Measurements from ENCODE around the gene KIF16B. TPM values are rescaled to one million over a fixed set of nuclear protein-coding genes. Genes with fewer than 3 reads are reported as not detected.
A peak's percentile ranks its signal among the peaks of the same experiment; 100 is the strongest.

The KIF16B gene
- total RNA-seq, 4 donors from 2014 or later, result 19.9 to 40.2 (median 20.5) TPM

DNA sequence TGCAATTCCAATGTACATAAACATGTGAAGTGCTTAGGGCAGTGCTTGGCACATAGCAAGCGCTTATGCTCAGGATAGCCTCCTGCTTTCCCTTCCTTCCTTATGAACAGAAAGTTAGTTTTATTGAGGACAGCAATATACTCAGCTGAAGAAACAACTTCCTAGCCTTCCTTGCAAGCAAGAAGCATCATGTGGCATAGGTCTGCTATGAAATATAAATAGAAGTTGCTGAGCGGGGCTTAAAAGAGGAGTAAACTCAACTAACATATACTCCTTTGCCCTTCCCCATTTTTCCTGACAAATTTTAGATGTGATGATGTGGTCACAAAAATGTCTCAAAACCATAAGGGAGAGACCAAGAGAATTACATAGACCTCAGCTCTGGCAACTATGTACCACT is 98.9 kb downstream of the KIF16B start:
- no peak for DNase-seq (ENCODE audit: low spot score in 2 of 2)
- peaks cover 0 to 26% (median 2%) of the 10 kb centered on the region in 4 donors for H3K4me1 ChIP-seq
- peaks cover 0 to 8% (median 0%) of the 10 kb centered on the region in 3 donors for H3K36me3 ChIP-seq
- H3K27ac ChIP-seq, result peak overlapping the region in 3 of 4 donors; percentile 4 to 77 (median 61)
- TF ChIP-seq, protein P1, sequence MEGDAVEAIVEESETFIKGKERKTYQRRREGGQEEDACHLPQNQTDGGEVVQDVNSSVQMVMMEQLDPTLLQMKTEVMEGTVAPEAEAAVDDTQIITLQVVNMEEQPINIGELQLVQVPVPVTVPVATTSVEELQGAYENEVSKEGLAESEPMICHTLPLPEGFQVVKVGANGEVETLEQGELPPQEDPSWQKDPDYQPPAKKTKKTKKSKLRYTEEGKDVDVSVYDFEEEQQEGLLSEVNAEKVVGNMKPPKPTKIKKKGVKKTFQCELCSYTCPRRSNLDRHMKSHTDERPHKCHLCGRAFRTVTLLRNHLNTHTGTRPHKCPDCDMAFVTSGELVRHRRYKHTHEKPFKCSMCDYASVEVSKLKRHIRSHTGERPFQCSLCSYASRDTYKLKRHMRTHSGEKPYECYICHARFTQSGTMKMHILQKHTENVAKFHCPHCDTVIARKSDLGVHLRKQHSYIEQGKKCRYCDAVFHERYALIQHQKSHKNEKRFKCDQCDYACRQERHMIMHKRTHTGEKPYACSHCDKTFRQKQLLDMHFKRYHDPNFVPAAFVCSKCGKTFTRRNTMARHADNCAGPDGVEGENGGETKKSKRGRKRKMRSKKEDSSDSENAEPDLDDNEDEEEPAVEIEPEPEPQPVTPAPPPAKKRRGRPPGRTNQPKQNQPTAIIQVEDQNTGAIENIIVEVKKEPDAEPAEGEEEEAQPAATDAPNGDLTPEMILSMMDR (IDR thresholded peaks at IDR 0.05), result no peak
- TF ChIP-seq EP300 (IDR thresholded peaks at IDR 0.05) (peak in 1 of 2 donors; percentile 64), POLR2A (IDR thresholded peaks at IDR 0.05) (no peak)
- H3K27me3 ChIP-seq, result no peaks in the 10 kb centered on the region
- WGBS, 2 donors, result 84 to 87% methylated on average over 2 of the region's 2 CpGs
- no peak overlapping the region for H3K4me3 ChIP-seq
- H3K9me3 ChIP-seq, result no peaks in the 10 kb centered on the region

DNA sequence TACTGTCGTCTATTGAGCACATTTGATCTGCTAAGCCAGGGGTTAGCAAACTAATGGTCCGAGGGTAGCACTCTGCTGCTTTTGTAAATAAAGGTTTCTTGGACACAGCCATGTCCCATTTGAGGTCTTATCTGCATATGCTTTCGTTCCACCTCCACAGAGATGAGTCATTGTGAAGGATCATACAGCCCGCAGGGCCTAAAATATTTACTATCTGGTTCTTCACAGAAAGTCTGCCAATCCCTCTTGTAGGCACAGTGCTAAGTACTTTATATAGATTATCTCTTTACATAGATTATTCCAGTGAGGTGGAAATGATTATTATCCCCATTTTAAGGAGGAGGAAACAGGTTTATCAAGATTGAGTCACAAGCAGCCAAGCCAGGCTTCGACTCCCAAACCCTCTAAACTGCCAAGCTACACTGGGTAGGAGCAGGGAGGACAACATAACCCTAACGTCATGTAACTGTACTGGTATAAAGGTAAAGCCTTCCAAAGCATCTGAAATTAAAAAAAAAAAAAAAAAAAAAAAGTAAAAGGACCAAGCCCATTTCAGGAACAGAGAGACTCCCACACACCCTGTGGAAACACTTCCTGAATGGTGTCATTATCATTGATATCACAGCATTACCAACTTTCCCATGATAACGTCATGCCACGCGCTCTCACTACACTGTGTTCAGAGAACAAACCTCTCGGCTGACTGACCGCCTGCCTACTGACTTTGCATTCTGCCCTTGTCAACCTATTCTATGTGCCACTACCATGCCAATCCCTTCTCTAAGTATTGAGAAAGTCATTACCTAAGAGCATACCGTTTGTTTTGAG is 101.0 kb downstream of the KIF16B start:
- Histone ChIP-seq H3K36me3 (no peaks in the 10 kb centered on the region), H3K4me3 (no peak overlapping the region), H3K9me3 (no peaks in the 10 kb centered on the region), H3K4me1 (peaks cover 0 to 26% (median 2%) of the 10 kb centered on the region in 4 donors), H3K27ac (no peak overlapping the region), H3K27me3 (no peaks in the 10 kb centered on the region)
- no peak for TF ChIP-seq EP300 (IDR thresholded peaks at IDR 0.05)
- TF ChIP-seq, protein P1 (IDR thresholded peaks at IDR 0.05), result no peak
- no peak for TF ChIP-seq POLR2A (IDR thresholded peaks at IDR 0.05)
- 89 to 92% methylated on average over 12 of the region's 12 CpGs for WGBS, 2 donors
- DNase-seq (ENCODE audit: low spot score in 2 of 2), result no peak

- H3K4me3 ChIP-seq, result no peak overlapping the region
- no peaks in the 10 kb centered on the region for H3K27me3 ChIP-seq
- 94 to 96% methylated on average over 5 of the region's 5 CpGs for whole genome bisulfite sequencing, 2 donors
- H3K36me3 ChIP-seq, result peaks cover 0 to 3% (median 0%) of the 10 kb centered on the region in 3 donors
- no peak for DNase-seq (ENCODE audit: low spot score in 2 of 2)
- H3K27ac ChIP-seq, result no peak overlapping the region
- TF ChIP-seq EP300 (IDR thresholded peaks at IDR 0.05), result no peak
- no peak for TF ChIP-seq POLR2A (IDR thresholded peaks at IDR 0.05)
- TF ChIP-seq, protein P1 (IDR thresholded peaks at IDR 0.05), result no peak
- peaks cover 0 to 11% (median 2%) of the 10 kb centered on the region in 4 donors for H3K4me1 ChIP-seq
- H3K9me3 ChIP-seq, result no peaks in the 10 kb centered on the region
Observed at GRCh38 chr20:16469395-16469905, 103.8 kb downstream of the KIF16B start.

DNA sequence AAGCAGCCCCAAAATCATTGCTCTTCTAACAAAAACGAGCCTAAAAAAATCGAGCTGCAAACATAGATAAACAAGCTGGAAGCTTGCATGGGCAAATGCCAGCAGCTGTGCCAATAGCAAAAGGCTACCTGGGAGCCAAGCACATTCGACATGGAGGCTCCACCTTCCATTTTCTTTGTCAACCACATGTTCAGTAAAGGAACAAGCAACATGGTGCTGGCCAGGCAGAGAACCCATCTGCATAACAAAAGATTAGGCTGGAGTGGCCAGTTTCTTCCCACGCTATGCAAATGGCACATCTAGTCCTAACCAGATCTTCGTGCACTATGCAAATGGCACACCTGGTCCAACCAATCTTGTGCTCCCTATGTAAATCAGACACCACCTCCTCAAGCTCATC is 110.5 kb downstream of the KIF16B start:
- Histone ChIP-seq H3K4me3 (no peak overlapping the region), H3K36me3 (peaks cover 0 to 3% (median 0%) of the 10 kb centered on the region in 3 donors), H3K9me3 (no peaks in the 10 kb centered on the region), H3K27ac (no peak overlapping the region), H3K27me3 (no peaks in the 10 kb centered on the region), H3K4me1 (peaks cover 0 to 17% (median 0%) of the 10 kb centered on the region in 4 donors)
- 83 to 89% methylated on average over 5 of the region's 5 CpGs for WGBS, 2 donors
- TF ChIP-seq, protein P1 (IDR thresholded peaks at IDR 0.05), result no peak
- no peak for TF ChIP-seq EP300 (IDR thresholded peaks at IDR 0.05)
- TF ChIP-seq POLR2A (IDR thresholded peaks at IDR 0.05), result no peak
- no peak for DNase-seq (ENCODE audit: low spot score in 2 of 2)
